HG03575 (cell line): ENCODE results near the gene POLG2.
A peak's percentile ranks its signal among the peaks of the same experiment; 100 is the strongest.

Experiments
- ATAC-seq: cut with Tn5 transposase; IDR thresholded peaks from one replicate; pipeline ENCODE4 v1.9.1; 2021; ENCODE audit not compliant: unreplicated experiment, insufficient number of reproducible peaks, low FRiP score; ENCODE audit errors: extremely low read depth

The POLG2 gene

GRCh38 chr17:64496786-64497564 lies at the start of gene POLG2:
TSS of gene POLG2 (minus strand) at chr17:64497054. CDS start at chr17:64496968, 86 bp downstream.
- ATAC-seq = peak; percentile 28

GRCh38 chr17:64544742-64545141 lies 47.9 kb upstream of the POLG2 start:
- no peak for ATAC-seq

GRCh38 chr17:64540118-64540776 lies 43.4 kb upstream of the POLG2 start:
- no peak for ATAC-seq

GRCh38 chr17:64538508-64539130 lies 41.8 kb upstream of the POLG2 start:
- ATAC-seq = no peak

GRCh38 chr17:64537488-64537887 lies 40.6 kb upstream of the POLG2 start:
- no peak for ATAC-seq

GRCh38 chr17:64536913-64537312 lies 40.1 kb upstream of the POLG2 start:
- ATAC-seq = no peak

- ATAC-seq = no peak
Measured at GRCh38 chr17:64535357-64535756, 38.5 kb upstream of the POLG2 start.

- ATAC-seq = no peak
Measured at GRCh38 chr17:64534187-64534586, 37.3 kb upstream of the POLG2 start.

GRCh38 chr17:64533784-64534183 lies 36.9 kb upstream of the POLG2 start:
- ATAC-seq = no peak

GRCh38 chr17:64532409-64532808 lies 35.6 kb upstream of the POLG2 start:
- no peak for ATAC-seq

- ATAC-seq = no peak
Measured at GRCh38 chr17:64531955-64532371, 35.1 kb upstream of the POLG2 start.

GRCh38 chr17:64529221-64529620 lies 32.4 kb upstream of the POLG2 start:
- ATAC-seq = no peak

- ATAC-seq = no peak
Measured at GRCh38 chr17:64527914-64528313, 31.1 kb upstream of the POLG2 start.

GRCh38 chr17:64520359-64520758 lies 23.5 kb upstream of the POLG2 start:
- no peak for ATAC-seq

- no peak for ATAC-seq
Measured at GRCh38 chr17:64519601-64520000, 22.7 kb upstream of the POLG2 start.

- ATAC-seq = no peak
Measured at GRCh38 chr17:64515829-64516228, 19.0 kb upstream of the POLG2 start.

GRCh38 chr17:64515419-64515818 lies 18.6 kb upstream of the POLG2 start:
- ATAC-seq = no peak

- ATAC-seq = no peak
Measured at GRCh38 chr17:64509179-64509578, 12.3 kb upstream of the POLG2 start.

- ATAC-seq = no peak
Measured at GRCh38 chr17:64508683-64509082, 11.8 kb upstream of the POLG2 start.

- peak; percentile 15 for ATAC-seq
Measured at GRCh38 chr17:64507413-64507782, 10.5 kb upstream of the POLG2 start.
